SK-N-SH treated with all-trans-retinoic acid at 6 μM for 48 hours (cell line): ENCODE measurements around the gene CDHR5.
A peak's percentile ranks its signal among the peaks of the same experiment; 100 is the strongest.
"Not testable (repeated sequence)": the region's sequence is repeated elsewhere in the genome, so short reads cannot be mapped to it uniquely, and the experiment has no call there.

Source experiments
- ATAC-seq: fragments of 200-7000 bp; cut with Tn5 transposase; 3 replicates; pipeline ENCODE4 v1.9.1; 2020; ENCODE audit warnings: mild to moderate bottlenecking, moderate library complexity
- BACH2 ChIP-seq: fragments of 250-450 bp; sonication (Bioruptor Pico); IDR thresholded peaks from 2 replicates; pipeline ENCODE4 v1.9.0; 2021; ENCODE audit warnings: mild to moderate bottlenecking, borderline replicate concordance
- CSDC2 ChIP-seq: fragments of 250-450 bp; sonication (Bioruptor Pico); IDR thresholded peaks from 2 replicates; pipeline ENCODE4 v1.5.0; 2020; ENCODE audit warnings: mild to moderate bottlenecking, moderate library complexity
- ESRRG ChIP-seq: fragments of 250-450 bp; sonication (Bioruptor Pico); IDR thresholded peaks from 2 replicates; pipeline ENCODE4 v1.6.1; 2021; ENCODE audit warnings: mild to moderate bottlenecking
- GLIS3 ChIP-seq: fragments of 250-450 bp; sonication (Bioruptor Pico); IDR thresholded peaks from 2 replicates; pipeline ENCODE4 v1.5.0; 2020; ENCODE audit warnings: mild to moderate bottlenecking, moderate library complexity
- ISL1 ChIP-seq: fragments of 250-450 bp; sonication (Bioruptor Pico); IDR thresholded peaks from 2 replicates; pipeline ENCODE4 v2.1.2; 2022; ENCODE audit warnings: mild to moderate bottlenecking, moderate library complexity
- OSR1 ChIP-seq: fragments of 250-450 bp; sonication (Bioruptor Pico); IDR thresholded peaks from 2 replicates; pipeline ENCODE4 v1.8.0; 2022; ENCODE audit warnings: moderate library complexity, mild to moderate bottlenecking, inconsistent platforms
- PATZ1 ChIP-seq: fragments of 250-450 bp; sonication (Bioruptor Pico); IDR thresholded peaks from 2 replicates; pipeline ENCODE4 v1.8.0; 2020; ENCODE audit warnings: mild to moderate bottlenecking, moderate library complexity, borderline replicate concordance
- POU6F1 ChIP-seq: fragments of 250-450 bp; sonication (Bioruptor Pico); IDR thresholded peaks from 2 replicates; pipeline ENCODE4 v1.8.0; 2021; ENCODE audit warnings: low read depth, mild to moderate bottlenecking, moderate library complexity, borderline replicate concordance
- PPARA ChIP-seq: fragments of 250-450 bp; sonication (Bioruptor Pico); IDR thresholded peaks from 2 replicates; pipeline ENCODE4 v1.5.0; 2020; ENCODE audit warnings: mild to moderate bottlenecking, borderline replicate concordance
- RARB ChIP-seq: fragments of 250-450 bp; sonication (Bioruptor Pico); IDR thresholded peaks from 2 replicates; pipeline ENCODE4 v1.8.0; 2021; ENCODE audit warnings: mild to moderate bottlenecking, moderate library complexity
- SNAI2 ChIP-seq: fragments of 250-450 bp; sonication (Bioruptor Pico); IDR thresholded peaks from 2 replicates; pipeline ENCODE4 v1.5.0; 2020; ENCODE audit warnings: mild to moderate bottlenecking, moderate library complexity
- TCF4 ChIP-seq: fragments of 250-450 bp; sonication (Bioruptor Pico); IDR thresholded peaks from 2 replicates; pipeline ENCODE4 v1.8.0; 2021; ENCODE audit warnings: mild to moderate bottlenecking, moderate library complexity, borderline replicate concordance
- TOX ChIP-seq: fragments of 250-450 bp; sonication (Bioruptor Pico); IDR thresholded peaks from 2 replicates; pipeline ENCODE4 v1.8.0; 2021; ENCODE audit warnings: mild to moderate bottlenecking, moderate library complexity, borderline replicate concordance
- ZC3H10 ChIP-seq: fragments of 250-450 bp; sonication (Bioruptor Pico); IDR thresholded peaks from 2 replicates; pipeline ENCODE4 v1.5.1; 2021; ENCODE audit warnings: mild to moderate bottlenecking, moderate library complexity
- ZFP3 ChIP-seq: fragments of 250-450 bp; sonication (Bioruptor Pico); IDR thresholded peaks from 2 replicates; pipeline ENCODE4 v1.5.0; 2020; ENCODE audit warnings: mild to moderate bottlenecking, moderate library complexity
- ZNF565 ChIP-seq: fragments of 450-650 bp; formaldehyde crosslinking; conservative IDR thresholded peaks from 2 replicates; pipeline ENCODE4 v1.5.0; 2020; ENCODE audit warnings: low read depth, mild to moderate bottlenecking, moderate library complexity
- ZNF70 ChIP-seq: fragments of 450-650 bp; formaldehyde crosslinking; IDR thresholded peaks from 2 replicates; pipeline ENCODE4 v1.5.0; 2020; ENCODE audit warnings: mild to moderate bottlenecking, moderate library complexity
- ZNF8 ChIP-seq: fragments of 450-650 bp; formaldehyde crosslinking; IDR thresholded peaks from 2 replicates; pipeline ENCODE4 v1.5.0; 2020; ENCODE audit warnings: mild to moderate bottlenecking, moderate library complexity
- TF ChIP-seq, protein P1 (sequence below): fragments of 250-450 bp; sonication (Bioruptor Pico); IDR thresholded peaks from 2 replicates; pipeline ENCODE4 v1.5.1; 2020; ENCODE audit warnings: low read depth, mild to moderate bottlenecking, moderate library complexity
- TF ChIP-seq, protein P2 (sequence below): fragments of 250-450 bp; sonication (Bioruptor Pico); IDR thresholded peaks from 2 replicates; pipeline ENCODE4 v1.5.1; 2021; ENCODE audit warnings: mild to moderate bottlenecking, moderate library complexity

The CDHR5 gene

GRCh38 chr11:575313-575995 is 49.3 kb downstream of the CDHR5 start:
- TF ChIP-seq ZNF8 (CRISPR knock-in tag) (no peak), POU6F1 (CRISPR knock-in tag) (no peak), ZC3H10 (no peak)
- ATAC-seq: peak; percentile 56

DNA sequence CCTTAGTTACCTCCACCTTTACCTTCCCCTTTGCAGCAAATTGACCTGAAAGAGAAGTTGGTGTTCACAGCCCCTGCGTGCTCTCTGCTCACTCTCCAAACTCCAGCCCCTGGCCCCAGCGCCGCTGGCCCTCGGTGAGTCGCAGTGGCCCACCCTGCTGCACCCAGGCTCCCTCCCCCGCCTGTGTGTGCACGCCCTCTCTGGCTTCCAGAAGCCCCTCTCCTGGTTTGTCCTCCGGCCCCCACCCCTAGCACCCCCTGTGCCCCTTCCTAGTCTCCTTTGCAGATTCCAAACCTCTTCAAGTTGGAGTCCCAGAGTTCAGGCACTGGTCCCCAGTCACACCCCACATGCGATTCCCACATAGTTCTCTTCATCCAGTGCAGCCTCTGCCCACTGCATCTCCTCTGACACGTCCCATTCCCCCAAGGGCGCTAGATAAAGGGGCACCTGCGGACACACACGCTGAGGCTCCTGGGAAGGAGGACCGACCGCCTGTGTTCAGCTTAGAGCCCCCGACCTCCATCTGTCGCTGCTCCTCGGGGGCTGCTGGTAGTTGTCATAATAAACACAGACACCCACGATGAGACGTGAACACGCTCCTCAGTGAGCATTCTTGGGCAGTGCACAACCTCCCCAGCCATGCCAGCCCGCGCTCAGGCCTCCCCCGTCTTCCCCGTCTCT is 50.0 kb downstream of the CDHR5 start:
- peak; percentile 6 for ATAC-seq
- TF ChIP-seq ZNF70 (CRISPR knock-in tag) (no peak), ZNF8 (CRISPR knock-in tag) (no peak), PPARA (no peak), ZC3H10 (no peak), ESRRG (no peak), PATZ1 (CRISPR knock-in tag) (no peak), POU6F1 (CRISPR knock-in tag) (no peak), ISL1 (CRISPR knock-in tag) (no peak), TOX (CRISPR knock-in tag) (no peak), BACH2 (CRISPR knock-in tag) (no peak), CSDC2 (CRISPR knock-in tag) (no peak), ZNF565 (CRISPR knock-in tag) (no peak), TCF4 (CRISPR knock-in tag) (no peak), GLIS3 (CRISPR knock-in tag) (no peak), ZFP3 (CRISPR knock-in tag) (no peak), SNAI2 (CRISPR knock-in tag) (no peak), RARB (CRISPR knock-in tag) (no peak), OSR1 (CRISPR knock-in tag) (no peak)
- TF ChIP-seq, protein P1, sequence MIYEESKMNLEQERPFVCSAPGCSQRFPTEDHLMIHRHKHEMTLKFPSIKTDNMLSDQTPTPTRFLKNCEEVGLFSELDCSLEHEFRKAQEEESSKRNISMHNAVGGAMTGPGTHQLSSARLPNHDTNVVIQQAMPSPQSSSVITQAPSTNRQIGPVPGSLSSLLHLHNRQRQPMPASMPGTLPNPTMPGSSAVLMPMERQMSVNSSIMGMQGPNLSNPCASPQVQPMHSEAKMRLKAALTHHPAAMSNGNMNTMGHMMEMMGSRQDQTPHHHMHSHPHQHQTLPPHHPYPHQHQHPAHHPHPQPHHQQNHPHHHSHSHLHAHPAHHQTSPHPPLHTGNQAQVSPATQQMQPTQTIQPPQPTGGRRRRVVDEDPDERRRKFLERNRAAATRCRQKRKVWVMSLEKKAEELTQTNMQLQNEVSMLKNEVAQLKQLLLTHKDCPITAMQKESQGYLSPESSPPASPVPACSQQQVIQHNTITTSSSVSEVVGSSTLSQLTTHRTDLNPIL: no peak
- TF ChIP-seq, protein P2, sequence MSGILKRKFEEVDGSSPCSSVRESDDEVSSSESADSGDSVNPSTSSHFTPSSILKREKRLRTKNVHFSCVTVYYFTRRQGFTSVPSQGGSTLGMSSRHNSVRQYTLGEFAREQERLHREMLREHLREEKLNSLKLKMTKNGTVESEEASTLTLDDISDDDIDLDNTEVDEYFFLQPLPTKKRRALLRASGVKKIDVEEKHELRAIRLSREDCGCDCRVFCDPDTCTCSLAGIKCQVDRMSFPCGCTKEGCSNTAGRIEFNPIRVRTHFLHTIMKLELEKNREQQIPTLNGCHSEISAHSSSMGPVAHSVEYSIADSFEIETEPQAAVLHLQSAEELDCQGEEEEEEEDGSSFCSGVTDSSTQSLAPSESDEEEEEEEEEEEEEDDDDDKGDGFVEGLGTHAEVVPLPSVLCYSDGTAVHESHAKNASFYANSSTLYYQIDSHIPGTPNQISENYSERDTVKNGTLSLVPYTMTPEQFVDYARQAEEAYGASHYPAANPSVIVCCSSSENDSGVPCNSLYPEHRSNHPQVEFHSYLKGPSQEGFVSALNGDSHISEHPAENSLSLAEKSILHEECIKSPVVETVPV (CRISPR knock-in tag): no peak

- not testable (repeated sequence) for ATAC-seq
These were observed 50.7 kb downstream of the CDHR5 start for GRCh38 chr11:574031-574570.
